Measurements from ENCODE around the gene CACTIN.
"Not testable (repeated sequence)": the region's sequence is repeated elsewhere in the genome, so short reads cannot be mapped to it uniquely, and the experiment has no call there.

CACTIN gene

GRCh38 chr19:3572132-3572854 lies 54.3 kb downstream of the CACTIN start:
- DNase-seq (ENCODE audit: low read depth in 2 of 2) = peak; percentile 99

- DNase-seq (ENCODE audit: low read depth in 2 of 2) = no peak
These were observed 56.0 kb downstream of the CACTIN start for GRCh38 chr19:3570606-3571011.

GRCh38 chr19:3570042-3570441 lies 56.5 kb downstream of the CACTIN start:
- DNase-seq (ENCODE audit: low read depth in 2 of 2) = not testable (repeated sequence)

- DNase-seq (ENCODE audit: low read depth in 2 of 2) = no peak
These were observed 61.5 kb downstream of the CACTIN start for GRCh38 chr19:3565139-3565538.

GRCh38 chr19:3563709-3564524 lies 62.7 kb downstream of the CACTIN start:
- no peak for DNase-seq (ENCODE audit: low read depth in 2 of 2)

Data from fibroblast of skin of left biceps (primary cell).